HEK293 (cell line): ENCODE data around the gene SLC26A1.

ENCODE experiments used
- BCL11A ChIP-seq: fragments of 450-650 bp; formaldehyde crosslinking; IDR thresholded peaks from 2 replicates; pipeline ENCODE4 v1.5.1; 2016; ENCODE audit warnings: low read depth, missing biosample characterization, missing genetic modification characterization
- CTCF ChIP-seq: fragments of 450-650 bp; formaldehyde crosslinking; IDR thresholded peaks from 2 replicates; pipeline ENCODE4 v1.5.1; 2016; ENCODE audit warnings: missing biosample characterization, missing genetic modification characterization
- EGR2 ChIP-seq: fragments of 450-650 bp; formaldehyde crosslinking; IDR thresholded peaks from 2 replicates; pipeline ENCODE4 v1.5.1; 2016; ENCODE audit warnings: low read depth, missing biosample characterization, missing genetic modification characterization
- HIC1 ChIP-seq: fragments of 450-650 bp; formaldehyde crosslinking; IDR thresholded peaks from 2 replicates; pipeline ENCODE4 v1.5.1; 2016; ENCODE audit warnings: missing biosample characterization, missing genetic modification characterization
- KLF10 ChIP-seq: fragments of 450-650 bp; IDR thresholded peaks from 2 replicates; pipeline ENCODE4 v1.5.1; 2018; ENCODE audit warnings: missing biosample characterization, mild to moderate bottlenecking, missing genetic modification characterization
- KLF16 ChIP-seq: fragments of 450-650 bp; formaldehyde crosslinking; IDR thresholded peaks from 2 replicates; pipeline ENCODE4 v1.5.1; 2017; ENCODE audit warnings: missing biosample characterization, missing genetic modification characterization
- KLF7 ChIP-seq: fragments of 450-650 bp; formaldehyde crosslinking; IDR thresholded peaks from 2 replicates; pipeline ENCODE4 v1.5.1; 2016; ENCODE audit warnings: missing biosample characterization, missing genetic modification characterization, borderline replicate concordance
- MZF1 ChIP-seq: fragments of 450-650 bp; formaldehyde crosslinking; IDR thresholded peaks from 2 replicates; pipeline ENCODE4 v1.5.1; 2017; ENCODE audit warnings: missing biosample characterization, missing genetic modification characterization, borderline replicate concordance
- SALL2 ChIP-seq: fragments of 450-650 bp; formaldehyde crosslinking; IDR thresholded peaks from 2 replicates; pipeline ENCODE4 v1.5.0; 2017; ENCODE audit warnings: missing biosample characterization, mild to moderate bottlenecking, missing genetic modification characterization, borderline replicate concordance
- SP3 ChIP-seq: fragments of 450-650 bp; formaldehyde crosslinking; IDR thresholded peaks from 2 replicates; pipeline ENCODE4 v1.5.1; 2016; ENCODE audit warnings: missing biosample characterization, missing genetic modification characterization
- ZBTB10 ChIP-seq: fragments of 450-650 bp; formaldehyde crosslinking; IDR thresholded peaks from 2 replicates; pipeline ENCODE4 v1.5.1; 2016; ENCODE audit warnings: missing biosample characterization, missing genetic modification characterization
- ZEB2 ChIP-seq: fragments of 450-650 bp; formaldehyde crosslinking; IDR thresholded peaks from 2 replicates; pipeline ENCODE4 v1.5.1; 2016; ENCODE audit warnings: missing biosample characterization, missing genetic modification characterization
- ZNF138 ChIP-seq: fragments of 450-650 bp; formaldehyde crosslinking; IDR thresholded peaks from 2 replicates; pipeline ENCODE4 v1.5.1; 2016; ENCODE audit warnings: missing biosample characterization, missing genetic modification characterization, borderline replicate concordance
- ZNF155 ChIP-seq: fragments of 450-650 bp; formaldehyde crosslinking; IDR thresholded peaks from 2 replicates; pipeline ENCODE4 v1.5.1; 2016; ENCODE audit warnings: missing biosample characterization, missing genetic modification characterization
- ZNF24 ChIP-seq: fragments of 450-650 bp; formaldehyde crosslinking; IDR thresholded peaks from 2 replicates; pipeline ENCODE4 v1.5.1; 2016; ENCODE audit warnings: missing biosample characterization, missing genetic modification characterization
- ZNF341 ChIP-seq: fragments of 450-650 bp; formaldehyde crosslinking; IDR thresholded peaks from 2 replicates; pipeline ENCODE4; 2016; ENCODE audit warnings: low read depth, missing biosample characterization, missing genetic modification characterization
- ZNF555 ChIP-seq: fragments of 450-650 bp; formaldehyde crosslinking; conservative IDR thresholded peaks from 2 replicates; pipeline ENCODE4 v1.5.1; 2017; ENCODE audit warnings: missing biosample characterization, mild to moderate bottlenecking, missing genetic modification characterization, inconsistent platforms
- ZNF558 ChIP-seq: fragments of 450-650 bp; formaldehyde crosslinking; IDR thresholded peaks from 2 replicates; pipeline ENCODE4 v1.5.1; 2016; ENCODE audit warnings: missing biosample characterization, missing genetic modification characterization
- TF ChIP-seq, protein P1 (sequence below): fragments of 450-650 bp; formaldehyde crosslinking; IDR thresholded peaks from 2 replicates; pipeline ENCODE4 v1.5.1; 2016; ENCODE audit warnings: missing biosample characterization, missing genetic modification characterization
- TF ChIP-seq, protein P2 (sequence below): fragments of 450-650 bp; formaldehyde crosslinking; IDR thresholded peaks from 2 replicates; pipeline ENCODE4 v1.5.1; 2016; ENCODE audit warnings: missing biosample characterization, missing genetic modification characterization, borderline replicate concordance
- TF ChIP-seq, protein P3 (sequence below): sonication (generic); formaldehyde crosslinking; IDR thresholded peaks from 2 replicates; pipeline ENCODE4 v1.8.1; 2022; ENCODE audit warnings: mild to moderate bottlenecking, moderate library complexity, missing genetic modification reagents
- TF ChIP-seq, protein P4 (sequence below): fragments of 450-650 bp; formaldehyde crosslinking; IDR thresholded peaks from 2 replicates; pipeline ENCODE4 v1.5.1; 2017; ENCODE audit warnings: missing biosample characterization, missing genetic modification characterization
- TF ChIP-seq, protein P5 (sequence below): fragments of 450-650 bp; formaldehyde crosslinking; IDR thresholded peaks from 2 replicates; pipeline ENCODE4 v1.5.1; 2016; ENCODE audit warnings: missing biosample characterization, missing genetic modification characterization

Gene SLC26A1

DNA sequence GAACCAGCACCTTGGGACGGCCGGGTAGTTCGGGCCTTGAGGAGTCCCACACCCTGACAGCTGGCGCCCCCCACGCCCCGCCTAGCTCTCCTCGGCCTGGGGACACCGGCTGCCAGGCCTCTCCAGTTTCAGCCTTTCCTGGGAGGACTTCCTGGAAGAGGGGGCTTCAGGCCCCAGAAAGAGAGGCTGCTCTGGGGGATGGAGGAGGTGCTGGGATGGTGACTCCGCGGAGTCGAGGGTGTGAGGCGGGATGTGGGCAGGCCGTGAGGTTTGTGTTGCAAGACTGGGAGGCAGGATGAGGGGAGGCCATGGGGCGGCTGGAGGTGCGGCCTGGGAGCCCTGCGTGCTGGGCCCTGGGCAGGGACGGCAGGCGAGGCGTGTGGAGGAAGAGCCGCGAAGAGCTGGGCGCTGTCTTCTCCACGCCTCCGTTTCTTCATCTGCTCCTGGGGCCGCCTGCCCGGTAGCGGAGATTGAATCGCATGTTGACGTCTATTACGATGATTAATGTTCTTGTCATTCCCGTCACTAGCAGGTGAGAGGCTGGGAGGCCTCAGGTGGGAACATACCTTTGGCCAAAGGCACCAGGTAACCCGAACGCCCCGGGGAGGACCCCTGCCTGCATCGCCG, 17.3 kb upstream of the SLC26A1 start (continued):
- TF ChIP-seq EGR2 (peak; percentile 58), MZF1 (tag by site-specific recombination) (no peak), ZNF155 (tag by site-specific recombination) (no peak), ZNF341 (tag by site-specific recombination) (peak; percentile 70; the same call in 1 of the 2 replicates), BCL11A (tag by site-specific recombination) (no peak; the same call in none of the 2 replicates), SP3 (peak; percentile 65), ZNF555 (tag by site-specific recombination) (no peak), KLF7 (tag by site-specific recombination) (0 out of 2 replicates have a peak, but pooled peaks have one; percentile 9), ZNF558 (no peak), CTCF (0 out of 2 replicates have a peak, but pooled peaks have one; percentile 1), HIC1 (tag by site-specific recombination) (no peak), KLF10 (tag by site-specific recombination) (no peak), ZNF24 (tag by site-specific recombination) (no peak), ZNF138 (tag by site-specific recombination) (no peak), KLF16 (tag by site-specific recombination) (no peak), ZBTB10 (tag by site-specific recombination) (no peak), SALL2 (no peak), ZEB2 (tag by site-specific recombination) (peak; percentile 92)
- TF ChIP-seq, protein P1, sequence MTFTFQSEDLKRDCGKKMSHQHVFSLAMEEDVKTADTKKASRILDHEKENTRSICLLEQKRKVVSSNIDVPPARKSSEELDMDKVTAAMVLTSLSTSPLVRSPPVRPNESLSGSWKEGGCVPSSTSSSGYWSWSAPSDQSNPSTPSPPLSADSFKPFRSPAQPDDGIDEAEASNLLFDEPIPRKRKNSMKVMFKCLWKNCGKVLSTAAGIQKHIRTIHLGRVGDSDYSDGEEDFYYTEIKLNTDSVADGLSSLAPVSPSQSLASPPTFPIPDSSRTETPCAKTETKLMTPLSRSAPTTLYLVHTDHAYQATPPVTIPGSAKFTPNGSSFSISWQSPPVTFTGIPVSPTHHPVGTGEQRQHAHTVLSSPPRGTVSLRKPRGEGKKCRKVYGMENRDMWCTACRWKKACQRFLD, result no peak
- TF ChIP-seq, protein P2, sequence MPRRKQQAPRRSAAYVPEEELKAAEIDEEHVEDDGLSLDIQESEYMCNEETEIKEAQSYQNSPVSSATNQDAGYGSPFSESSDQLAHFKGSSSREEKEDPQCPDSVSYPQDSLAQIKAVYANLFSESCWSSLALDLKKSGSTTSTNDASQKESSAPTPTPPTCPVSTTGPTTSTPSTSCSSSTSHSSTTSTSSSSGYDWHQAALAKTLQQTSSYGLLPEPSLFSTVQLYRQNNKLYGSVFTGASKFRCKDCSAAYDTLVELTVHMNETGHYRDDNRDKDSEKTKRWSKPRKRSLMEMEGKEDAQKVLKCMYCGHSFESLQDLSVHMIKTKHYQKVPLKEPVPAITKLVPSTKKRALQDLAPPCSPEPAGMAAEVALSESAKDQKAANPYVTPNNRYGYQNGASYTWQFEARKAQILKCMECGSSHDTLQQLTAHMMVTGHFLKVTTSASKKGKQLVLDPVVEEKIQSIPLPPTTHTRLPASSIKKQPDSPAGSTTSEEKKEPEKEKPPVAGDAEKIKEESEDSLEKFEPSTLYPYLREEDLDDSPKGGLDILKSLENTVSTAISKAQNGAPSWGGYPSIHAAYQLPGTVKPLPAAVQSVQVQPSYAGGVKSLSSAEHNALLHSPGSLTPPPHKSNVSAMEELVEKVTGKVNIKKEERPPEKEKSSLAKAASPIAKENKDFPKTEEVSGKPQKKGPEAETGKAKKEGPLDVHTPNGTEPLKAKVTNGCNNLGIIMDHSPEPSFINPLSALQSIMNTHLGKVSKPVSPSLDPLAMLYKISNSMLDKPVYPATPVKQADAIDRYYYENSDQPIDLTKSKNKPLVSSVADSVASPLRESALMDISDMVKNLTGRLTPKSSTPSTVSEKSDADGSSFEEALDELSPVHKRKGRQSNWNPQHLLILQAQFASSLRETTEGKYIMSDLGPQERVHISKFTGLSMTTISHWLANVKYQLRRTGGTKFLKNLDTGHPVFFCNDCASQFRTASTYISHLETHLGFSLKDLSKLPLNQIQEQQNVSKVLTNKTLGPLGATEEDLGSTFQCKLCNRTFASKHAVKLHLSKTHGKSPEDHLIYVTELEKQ (tag by site-specific recombination), result no peak
- TF ChIP-seq, protein P3, sequence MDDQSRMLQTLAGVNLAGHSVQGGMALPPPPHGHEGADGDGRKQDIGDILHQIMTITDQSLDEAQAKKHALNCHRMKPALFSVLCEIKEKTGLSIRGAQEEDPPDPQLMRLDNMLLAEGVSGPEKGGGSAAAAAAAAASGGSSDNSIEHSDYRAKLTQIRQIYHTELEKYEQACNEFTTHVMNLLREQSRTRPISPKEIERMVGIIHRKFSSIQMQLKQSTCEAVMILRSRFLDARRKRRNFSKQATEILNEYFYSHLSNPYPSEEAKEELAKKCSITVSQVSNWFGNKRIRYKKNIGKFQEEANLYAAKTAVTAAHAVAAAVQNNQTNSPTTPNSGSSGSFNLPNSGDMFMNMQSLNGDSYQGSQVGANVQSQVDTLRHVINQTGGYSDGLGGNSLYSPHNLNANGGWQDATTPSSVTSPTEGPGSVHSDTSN (CRISPR knock-in tag), result no peak
- TF ChIP-seq, protein P4, sequence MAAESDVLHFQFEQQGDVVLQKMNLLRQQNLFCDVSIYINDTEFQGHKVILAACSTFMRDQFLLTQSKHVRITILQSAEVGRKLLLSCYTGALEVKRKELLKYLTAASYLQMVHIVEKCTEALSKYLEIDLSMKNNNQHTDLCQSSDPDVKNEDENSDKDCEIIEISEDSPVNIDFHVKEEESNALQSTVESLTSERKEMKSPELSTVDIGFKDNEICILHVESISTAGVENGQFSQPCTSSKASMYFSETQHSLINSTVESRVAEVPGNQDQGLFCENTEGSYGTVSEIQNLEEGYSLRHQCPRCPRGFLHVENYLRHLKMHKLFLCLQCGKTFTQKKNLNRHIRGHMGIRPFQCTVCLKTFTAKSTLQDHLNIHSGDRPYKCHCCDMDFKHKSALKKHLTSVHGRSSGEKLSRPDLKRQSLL (tag by site-specific recombination), result no peak
- TF ChIP-seq, protein P5, sequence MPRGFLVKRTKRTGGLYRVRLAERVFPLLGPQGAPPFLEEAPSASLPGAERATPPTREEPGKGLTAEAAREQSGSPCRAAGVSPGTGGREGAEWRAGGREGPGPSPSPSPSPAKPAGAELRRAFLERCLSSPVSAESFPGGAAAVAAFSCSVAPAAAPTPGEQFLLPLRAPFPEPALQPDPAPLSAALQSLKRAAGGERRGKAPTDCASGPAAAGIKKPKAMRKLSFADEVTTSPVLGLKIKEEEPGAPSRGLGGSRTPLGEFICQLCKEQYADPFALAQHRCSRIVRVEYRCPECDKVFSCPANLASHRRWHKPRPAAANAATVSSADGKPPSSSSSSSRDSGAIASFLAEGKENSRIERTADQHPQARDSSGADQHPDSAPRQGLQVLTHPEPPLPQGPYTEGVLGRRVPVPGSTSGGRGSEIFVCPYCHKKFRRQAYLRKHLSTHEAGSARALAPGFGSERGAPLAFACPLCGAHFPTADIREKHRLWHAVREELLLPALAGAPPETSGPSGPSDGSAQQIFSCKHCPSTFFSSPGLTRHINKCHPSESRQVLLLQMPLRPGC, result no peak
